Gastroesophageal sphincter (tissue), 4 donors: Measurements from ENCODE around the gene CAPN10. TPM values are rescaled to one million over a fixed set of nuclear protein-coding genes. Genes with fewer than 3 reads are reported as not detected.

Source experiments
- ATAC-seq: fragments of 150-250 bp; one replicate; pipeline ENCODE4 v1.9.1; 2016; ENCODE audit warnings: mild to moderate bottlenecking, moderate library complexity
- H3K27ac ChIP-seq, 4 donors: fragments of 200-600 bp; sonication (generic) in 3 of 4; 1 replicate in 3 of 4; 2 replicates in 1 of 4; pipeline ENCODE4 v1.5.1; 2016 to 2019
- H3K27me3 ChIP-seq: fragments of 200-600 bp; sonication (generic); one replicate; pipeline ENCODE4 v1.5.1; 2019
- H3K36me3 ChIP-seq, 2 donors: fragments of 200-600 bp; sonication (generic); one replicate each; pipeline ENCODE4 v1.5.1; 2019; ENCODE audit warnings: control low read depth in 1 of 2
- H3K4me1 ChIP-seq, 3 donors: fragments of 200-600 bp; sonication (generic); 1 replicate in 2 of 3; 2 replicates in 1 of 3; pipeline ENCODE4 v1.5.1; 2016 to 2019; ENCODE audit warnings: control low read depth in 2 of 3
- H3K4me3 ChIP-seq, 2 donors: fragments of 200-600 bp; sonication (generic); one replicate each; pipeline ENCODE4 v1.5.1; 2019; ENCODE audit warnings: mild to moderate bottlenecking in 1 of 2, moderate library complexity in 1 of 2
- H3K9me3 ChIP-seq, 3 donors: fragments of 200-600 bp; sonication (generic); one replicate each; pipeline ENCODE4 v1.5.1; 2017 to 2019; ENCODE audit warnings: control low read depth in 2 of 3
- CTCF ChIP-seq, 4 experiments: fragments of 200-600 bp in 2 of 4; fragments of 450-650 bp in 2 of 4; sonication (generic) in 1 of 4; IDR thresholded peaks; one replicate each; pipeline ENCODE4 v1.5.1; 2017 to 2019; ENCODE audit warnings: antibody characterized with exemption in 4 of 4, mild to moderate bottlenecking in 2 of 4, moderate library complexity in 2 of 4
- EP300 ChIP-seq: sonication (generic); formaldehyde crosslinking; IDR thresholded peaks from one replicate; pipeline ENCODE4 v1.6.1; 2017; ENCODE audit warnings: antibody characterized with exemption, mild to moderate bottlenecking
- POLR2A ChIP-seq, 2 donors: fragments of 450-650 bp; IDR thresholded peaks; one replicate each; pipeline ENCODE4 v1.6.1; 2017; ENCODE audit warnings: antibody characterized with exemption in 2 of 2, mild to moderate bottlenecking in 2 of 2, moderate library complexity in 1 of 2
- POLR2AphosphoS5 ChIP-seq: sonication (generic); formaldehyde crosslinking; IDR thresholded peaks from one replicate; pipeline ENCODE4 v1.6.1; 2017; ENCODE audit warnings: antibody characterized with exemption
- WGBS, 2 donors: methylation state at CpG; one replicate each; pipeline ENCODE4 v1.1.5; 2018; ENCODE audit warnings: low coverage in 1 of 2; 5-methylcytosine and 5-hydroxymethylcytosine counted together
- total RNA-seq, 4 donors: library from RNA; depleted of rRNA; stranded (reverse); fragments of >200 nt; gene quantifications; one replicate each; pipeline ENCODE4 v1.1.0, GENCODE V29; 2016

The CAPN10 gene
- total RNA-seq, 4 donors from 2014 or later, result 19.2 to 34.7 (median 23.2) TPM

- H3K36me3 ChIP-seq, result peaks cover 0 to 83% of the 10 kb centered on the region in 2 donors
- WGBS, 2 donors, result 75% methylated on average over 2 of the region's 32 CpGs; no CpG with 5 or more reads in 1 of the 2 donors
- ATAC-seq, result no peak
- H3K27ac ChIP-seq, result no peak overlapping the region
- TF ChIP-seq EP300 (no peak), POLR2A (IDR thresholded peaks at IDR 0.05) (no peak), CTCF (IDR thresholded peaks at IDR 0.05) (no peak), POLR2AphosphoS5 (no peak)
- peaks cover 0 to 27% (median 5%) of the 10 kb centered on the region in 3 donors for H3K4me1 ChIP-seq
- H3K4me3 ChIP-seq, result no peak overlapping the region
- H3K27me3 ChIP-seq, result no peaks in the 10 kb centered on the region
- H3K9me3 ChIP-seq, result no peaks in the 10 kb centered on the region
These were observed 9.9 kb upstream of the CAPN10 start for GRCh38 chr2:240576436-240577205.

DNA sequence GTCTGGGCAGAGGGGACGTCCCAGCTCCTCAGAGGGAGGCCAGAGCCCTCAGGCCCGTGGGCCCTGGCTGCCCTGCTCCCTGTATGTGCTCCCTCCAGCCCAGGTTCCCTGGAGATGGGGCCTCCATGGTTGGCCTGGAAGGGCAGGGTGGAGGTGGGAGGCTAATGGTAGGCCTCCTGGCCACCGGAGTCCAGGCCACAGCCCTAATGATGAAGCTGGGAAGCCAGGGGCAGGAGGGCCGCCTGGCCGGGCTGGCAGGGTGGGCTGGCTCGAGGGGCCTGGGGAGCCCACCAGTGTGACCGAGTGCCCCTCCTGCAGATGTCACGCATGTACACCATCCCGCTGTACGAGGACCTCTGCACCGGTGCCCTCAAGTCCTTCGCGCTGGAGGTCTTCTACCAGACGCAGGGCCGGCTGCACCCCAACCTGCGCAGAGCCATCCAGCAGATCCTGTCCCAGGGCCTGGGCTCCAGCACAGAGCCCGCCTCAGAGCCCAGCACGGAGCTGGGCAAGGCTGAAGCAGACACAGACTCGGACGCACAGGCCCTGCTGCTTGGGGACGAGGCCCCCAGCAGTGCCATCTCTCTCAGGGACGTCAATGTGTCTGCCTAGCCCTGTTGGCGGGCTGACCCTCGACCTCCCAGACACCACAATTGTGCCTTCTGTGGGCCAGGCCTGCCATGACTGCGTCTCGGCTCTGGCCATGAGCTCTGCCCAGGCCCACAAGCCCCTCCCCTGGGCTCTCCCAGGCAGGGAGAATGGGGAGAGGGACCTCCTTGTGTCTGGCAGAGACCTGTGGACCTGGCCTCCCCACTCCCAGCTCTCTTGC lies 9.0 kb upstream of the CAPN10 start:
- ATAC-seq, result no peak
- 100% methylated on average over 1 of the region's 26 CpGs; no CpG with 5 or more reads in 1 of the 2 donors for WGBS, 2 donors
- no peak overlapping the region for H3K4me3 ChIP-seq
- no peaks in the 10 kb centered on the region for H3K27me3 ChIP-seq
- H3K4me1 ChIP-seq, result peaks cover 0 to 22% (median 5%) of the 10 kb centered on the region in 3 donors
- H3K36me3 ChIP-seq, result peaks cover 0 to 75% of the 10 kb centered on the region in 2 donors
- TF ChIP-seq CTCF (IDR thresholded peaks at IDR 0.05), result no peak
- peak overlapping the region in 1 of 4 donors; percentile 19 for H3K27ac ChIP-seq
- no peaks in the 10 kb centered on the region for H3K9me3 ChIP-seq

- TF ChIP-seq POLR2A (IDR thresholded peaks at IDR 0.05) (no peak), CTCF (IDR thresholded peaks at IDR 0.05) (no peak), POLR2AphosphoS5 (no peak), EP300 (no peak)
- no peak for ATAC-seq
- Histone ChIP-seq H3K4me1 (peaks cover 0 to 28% (median 5%) of the 10 kb centered on the region in 3 donors), H3K27me3 (no peaks in the 10 kb centered on the region), H3K9me3 (no peaks in the 10 kb centered on the region), H3K4me3 (no peak overlapping the region), H3K36me3 (peaks cover 0 to 69% of the 10 kb centered on the region in 2 donors), H3K27ac (peak overlapping the region in 1 of 4 donors; percentile 19)
- WGBS, 2 donors, result no CpG with 5 or more reads among the region's 9 CpGs
These were observed 8.5 kb upstream of the CAPN10 start for GRCh38 chr2:240578110-240578450.

DNA sequence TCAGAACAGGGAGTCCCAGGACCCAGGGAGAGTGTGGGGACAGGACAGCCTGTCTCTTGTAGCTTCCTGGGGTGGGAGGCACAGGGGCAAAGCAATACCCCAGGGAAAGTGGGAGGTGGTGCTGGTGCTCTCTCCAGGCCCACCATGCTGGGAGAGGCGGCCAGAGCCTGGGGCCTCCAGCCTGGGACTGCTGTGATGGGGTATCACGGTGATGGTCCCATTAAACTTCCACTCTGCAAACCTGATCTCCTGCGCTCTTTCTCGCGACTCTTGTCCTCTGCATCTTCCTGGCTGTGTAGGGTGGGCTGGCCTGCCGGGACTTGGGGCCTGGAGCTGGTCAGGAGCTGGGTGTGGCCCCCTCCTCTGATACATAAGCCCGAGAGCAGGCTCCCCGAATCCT lies 8.0 kb upstream of the CAPN10 start:
- no peak for TF ChIP-seq EP300
- no peak for TF ChIP-seq CTCF (IDR thresholded peaks at IDR 0.05)
- no peak for TF ChIP-seq POLR2A (IDR thresholded peaks at IDR 0.05)
- no peak for TF ChIP-seq POLR2AphosphoS5
- no peak for ATAC-seq
- peak overlapping the region in 3 of 4 donors; percentile 17 to 59 (median 19) for H3K27ac ChIP-seq
- peaks cover 0 to 65% of the 10 kb centered on the region in 2 donors for H3K36me3 ChIP-seq
- H3K4me1 ChIP-seq, result peaks cover 0 to 32% (median 5%) of the 10 kb centered on the region in 3 donors
- H3K4me3 ChIP-seq, result no peak overlapping the region
- 100% methylated on average over 1 to 2 of the region's 8 CpGs for WGBS, 2 donors
- no peaks in the 10 kb centered on the region for H3K27me3 ChIP-seq
- H3K9me3 ChIP-seq, result no peaks in the 10 kb centered on the region
